HG03457 (cell line): ENCODE measurements around the gene SIPA1L2.
"Not testable (repeated sequence)": the region's sequence is repeated elsewhere in the genome, so short reads cannot be mapped to it uniquely, and the experiment has no call there.

Experiments
- ATAC-seq: cut with Tn5 transposase; IDR thresholded peaks from one replicate; pipeline ENCODE4 v1.9.1; 2021; ENCODE audit warnings: moderate number of reproducible peaks; ENCODE audit not compliant: unreplicated experiment

The SIPA1L2 gene

DNA sequence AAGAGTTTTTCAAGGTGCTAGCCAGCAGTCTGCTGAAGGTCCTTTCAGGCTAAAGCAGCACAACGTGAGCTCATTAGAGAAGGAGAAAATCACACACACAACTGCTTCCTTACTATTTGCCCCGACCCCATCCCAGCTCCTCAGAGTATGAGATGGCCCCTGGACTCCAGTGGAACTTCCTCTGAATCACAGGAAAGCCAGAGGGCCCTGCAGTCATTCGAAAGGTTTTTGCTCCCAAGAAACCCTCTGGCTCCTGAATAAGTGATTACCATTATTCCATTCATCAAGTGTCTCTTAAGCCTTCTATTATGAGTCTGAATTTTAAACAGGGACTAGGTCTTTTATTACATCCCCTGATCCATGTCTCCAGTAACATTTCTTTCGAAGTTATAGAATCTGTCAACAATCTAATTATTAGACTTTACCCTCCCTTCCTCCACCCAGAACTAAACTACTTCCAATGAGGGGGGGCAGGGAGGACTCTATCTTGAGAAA is 14.6 kb downstream of the SIPA1L2 start:
- ATAC-seq = no peak

DNA sequence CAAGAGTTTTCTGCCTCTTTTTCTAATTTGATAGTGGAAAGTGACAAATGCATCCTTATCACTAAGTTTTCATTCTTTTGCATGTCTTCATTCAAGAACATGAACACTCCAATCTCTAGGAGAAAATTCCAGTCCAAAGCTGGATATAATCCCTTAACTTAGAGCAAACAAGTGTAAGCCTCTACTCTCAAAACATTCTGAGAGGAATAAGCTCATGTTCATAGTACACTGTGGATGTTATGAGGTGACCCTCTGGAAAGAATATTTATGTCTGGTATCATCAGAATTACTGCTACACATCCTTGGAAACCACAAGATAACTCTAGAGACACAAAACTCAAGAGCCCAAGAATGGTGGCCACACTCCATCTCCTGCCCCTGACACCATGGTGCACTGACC is 15.1 kb downstream of the SIPA1L2 start:
- ATAC-seq = no peak

DNA sequence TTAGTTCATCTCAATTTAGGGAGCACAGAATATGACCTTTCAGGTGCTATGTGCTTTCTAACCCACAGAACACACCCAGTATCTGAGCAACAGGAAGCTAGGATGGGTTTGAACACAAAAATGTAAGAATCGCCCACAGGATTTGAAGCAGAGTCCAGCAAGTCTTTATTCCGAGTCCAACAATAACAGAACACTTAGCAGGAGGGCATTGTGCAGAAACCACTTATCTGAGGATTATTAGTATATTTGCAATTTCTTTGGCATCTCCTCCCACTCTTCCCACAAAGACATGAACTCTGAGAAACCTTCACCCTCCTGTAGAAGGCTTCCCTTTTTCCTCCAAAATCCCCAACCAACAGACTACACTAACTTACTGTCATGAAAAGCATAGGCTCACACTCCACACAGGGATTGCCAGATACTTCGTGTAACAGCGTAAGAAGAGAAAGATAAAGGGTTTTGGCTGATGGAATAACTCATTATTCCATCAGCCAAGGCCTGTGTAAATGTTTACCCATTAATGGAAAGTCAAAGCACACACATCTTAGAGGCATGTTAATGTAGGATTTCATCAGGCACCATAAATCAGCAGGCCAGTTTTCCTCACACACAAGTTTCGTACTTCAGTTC is 16.1 kb downstream of the SIPA1L2 start:
- ATAC-seq = no peak

DNA sequence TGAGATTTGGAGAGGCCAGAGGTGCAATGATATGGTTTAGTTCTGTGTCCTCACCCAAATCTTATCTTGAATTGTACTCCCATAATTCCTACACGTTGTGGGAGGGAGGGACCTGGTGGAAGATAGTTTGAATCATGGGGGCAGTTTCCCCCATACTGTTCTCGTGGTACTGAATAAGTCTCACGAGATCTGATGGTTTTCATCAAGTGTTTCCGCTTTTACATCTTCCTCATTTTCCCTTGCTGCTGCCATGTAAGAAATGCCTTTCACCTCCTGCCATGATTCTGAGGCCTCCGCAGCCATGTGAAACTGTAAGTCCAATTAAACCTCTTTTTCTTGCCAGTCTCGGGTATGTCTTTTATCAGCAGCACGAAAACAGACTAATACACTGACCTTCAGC is 17.1 kb downstream of the SIPA1L2 start:
- ATAC-seq = not testable (repeated sequence)

DNA sequence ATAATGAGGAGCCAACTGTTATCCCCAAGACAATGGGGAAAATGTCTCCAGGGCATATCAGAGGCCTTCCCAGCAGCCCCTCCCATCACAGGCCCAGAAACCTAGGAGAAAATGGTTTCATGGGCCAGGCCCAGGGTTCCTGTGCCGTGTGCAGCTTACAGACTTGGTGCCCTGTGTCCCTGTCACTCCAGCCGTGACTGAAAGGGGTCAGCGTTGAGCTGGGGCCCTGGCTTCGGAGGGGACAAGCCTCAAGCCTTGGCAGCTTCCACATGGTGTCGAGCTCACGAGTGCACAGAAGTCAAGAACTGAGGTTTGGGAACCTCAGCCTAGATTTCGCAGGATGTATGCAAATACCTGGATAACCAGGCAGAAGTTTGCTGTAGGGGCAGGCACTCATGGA is 18.1 kb downstream of the SIPA1L2 start:
- no peak for ATAC-seq

DNA sequence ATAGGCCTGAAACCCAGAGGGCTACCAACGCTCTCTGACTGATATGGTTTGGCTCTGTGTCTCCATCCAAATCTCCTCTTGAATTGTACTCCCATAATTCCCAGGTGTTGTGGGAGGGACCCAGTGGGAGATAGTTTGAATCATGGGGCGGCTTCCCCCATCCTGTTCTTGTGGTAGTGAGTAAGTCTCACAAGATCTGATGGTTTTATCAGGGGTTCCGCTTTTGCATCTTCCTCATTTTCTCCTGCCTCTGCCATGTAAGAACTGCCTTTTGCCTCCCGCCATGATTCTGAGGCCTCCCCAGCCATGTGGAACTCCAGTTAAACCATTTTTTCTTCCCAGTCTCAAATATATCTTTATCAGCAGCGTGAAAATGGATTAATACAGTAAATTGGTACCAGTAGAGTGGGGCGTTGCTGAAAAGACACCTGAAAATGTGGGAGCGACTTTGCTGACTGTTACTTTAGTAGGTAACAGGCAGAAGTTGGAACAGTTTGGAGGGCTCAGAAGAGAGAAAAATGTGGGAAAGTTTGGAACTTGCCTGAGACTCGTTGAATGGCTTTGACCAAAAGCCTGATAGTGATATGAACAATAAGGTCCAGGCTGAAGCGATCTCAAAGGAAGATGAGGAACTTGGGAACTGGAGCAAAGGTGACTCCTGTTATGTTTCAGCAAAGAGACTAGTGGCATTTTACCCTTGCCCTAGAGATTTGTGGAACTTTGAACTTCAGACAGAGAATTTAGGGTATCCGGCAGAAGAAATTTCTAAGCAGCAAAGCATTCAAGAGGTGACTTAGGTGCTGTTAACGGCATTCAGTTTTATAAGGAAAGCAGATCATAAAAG is 18.8 kb downstream of the SIPA1L2 start:
- not testable (repeated sequence) for ATAC-seq

DNA sequence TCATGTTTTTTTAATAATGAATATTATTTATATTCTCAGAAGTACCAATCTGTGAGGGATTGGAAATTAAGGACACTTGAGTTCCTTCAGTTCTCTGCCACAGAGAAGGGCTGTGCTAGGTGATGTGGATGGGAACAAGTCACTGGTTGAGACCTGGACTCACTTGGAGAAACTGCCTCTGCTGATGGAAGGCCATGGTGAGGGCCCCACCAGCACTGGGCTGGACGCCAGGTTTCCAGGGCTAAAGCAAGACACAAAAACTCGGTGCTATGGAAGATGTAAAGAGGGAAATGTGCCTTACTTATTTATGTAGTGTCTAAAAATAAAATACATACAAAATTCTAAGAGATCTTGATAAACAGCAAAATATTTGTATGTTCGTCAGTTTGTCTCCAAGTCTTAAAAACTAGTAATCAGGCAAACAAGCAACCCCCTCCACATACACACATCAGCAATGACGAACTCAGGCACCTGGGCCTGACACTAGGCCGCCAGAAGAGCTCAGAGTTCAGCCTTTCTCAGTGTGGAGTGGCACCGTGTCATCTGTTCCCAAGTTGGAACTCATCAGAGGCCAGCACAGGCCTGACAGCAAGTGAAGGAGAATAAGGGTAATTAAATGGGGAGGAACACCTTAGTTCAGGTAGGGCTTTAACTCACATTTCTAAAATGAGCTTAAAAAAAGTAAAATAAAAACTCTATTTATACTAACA is 19.6 kb downstream of the SIPA1L2 start:
- no peak for ATAC-seq

DNA sequence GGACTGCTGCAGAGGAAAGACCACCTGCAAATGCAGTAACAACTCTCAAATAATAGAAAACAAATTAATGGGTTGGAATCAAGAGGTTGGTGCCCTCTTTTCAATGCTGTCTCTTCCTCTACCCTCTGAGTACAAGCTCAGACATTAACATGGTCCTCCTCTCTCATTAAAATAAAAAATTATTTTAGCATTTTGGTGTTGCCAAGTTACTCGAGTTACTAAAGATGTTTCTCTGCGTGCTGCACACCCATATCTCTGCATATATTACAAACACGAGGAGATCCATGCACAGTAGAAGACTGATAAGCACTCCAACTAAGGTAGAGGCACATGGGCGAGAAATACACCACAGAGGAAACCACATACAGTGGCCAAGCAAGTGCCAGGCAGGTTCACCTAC is 21.5 kb downstream of the SIPA1L2 start:
- ATAC-seq = no peak

DNA sequence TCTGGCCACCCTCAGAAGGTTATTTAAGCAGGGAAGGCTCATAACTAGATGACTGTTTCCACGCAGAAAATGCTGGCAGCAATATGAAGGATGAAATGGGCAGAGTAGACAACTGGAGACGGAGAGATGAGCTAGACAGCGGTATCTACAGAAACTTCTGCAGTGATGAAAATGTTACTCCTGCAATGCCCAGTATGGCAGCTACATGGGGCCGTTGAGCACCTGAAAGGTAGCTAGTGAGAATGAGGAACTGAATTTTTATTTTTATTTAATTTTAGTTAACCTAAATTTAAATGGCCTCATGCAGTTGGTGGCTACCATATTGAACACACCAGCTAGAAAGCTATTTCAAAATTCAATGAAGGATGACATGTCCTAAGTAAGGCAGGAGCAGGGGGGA is 27.3 kb downstream of the SIPA1L2 start:
- no peak for ATAC-seq

DNA sequence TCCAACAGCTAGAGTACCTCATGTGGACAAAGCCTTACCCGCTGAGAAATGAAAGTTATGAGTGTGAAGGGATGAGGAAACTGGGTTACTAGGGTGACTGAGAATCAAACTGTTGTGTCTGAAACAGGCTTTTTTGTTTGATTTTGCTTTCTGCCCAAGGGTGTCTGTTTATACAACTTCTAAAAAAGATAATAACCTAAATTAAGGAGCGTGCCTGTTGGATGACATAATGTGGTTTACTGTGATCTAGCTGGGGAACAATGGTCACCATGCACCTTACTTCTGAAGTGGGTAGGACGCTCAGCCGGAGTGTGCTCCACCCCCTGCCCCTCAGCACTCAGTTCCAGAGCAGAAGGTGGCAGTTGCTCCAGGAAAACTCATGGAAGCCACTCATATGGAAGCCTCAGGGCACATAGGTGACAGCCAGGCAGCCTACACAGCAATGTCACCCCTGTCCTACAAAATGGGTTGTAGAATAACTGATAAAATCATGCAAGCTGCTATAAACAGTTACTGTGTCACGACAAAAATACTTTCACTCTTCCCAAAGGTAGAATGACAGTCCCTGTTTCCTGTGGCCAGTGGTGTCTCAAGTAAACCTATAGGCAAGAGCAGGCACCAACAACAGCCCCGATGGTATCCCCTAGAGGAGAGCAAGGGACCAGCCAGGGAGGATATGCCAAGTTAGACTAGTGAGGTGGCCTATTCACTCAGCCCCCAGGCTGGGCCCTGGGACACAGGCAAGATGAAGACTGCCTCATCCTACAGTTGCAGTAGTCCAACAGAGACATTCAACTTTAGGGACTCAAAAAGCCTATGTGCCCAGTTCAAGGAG is 29.3 kb downstream of the SIPA1L2 start:
- no peak for ATAC-seq

DNA sequence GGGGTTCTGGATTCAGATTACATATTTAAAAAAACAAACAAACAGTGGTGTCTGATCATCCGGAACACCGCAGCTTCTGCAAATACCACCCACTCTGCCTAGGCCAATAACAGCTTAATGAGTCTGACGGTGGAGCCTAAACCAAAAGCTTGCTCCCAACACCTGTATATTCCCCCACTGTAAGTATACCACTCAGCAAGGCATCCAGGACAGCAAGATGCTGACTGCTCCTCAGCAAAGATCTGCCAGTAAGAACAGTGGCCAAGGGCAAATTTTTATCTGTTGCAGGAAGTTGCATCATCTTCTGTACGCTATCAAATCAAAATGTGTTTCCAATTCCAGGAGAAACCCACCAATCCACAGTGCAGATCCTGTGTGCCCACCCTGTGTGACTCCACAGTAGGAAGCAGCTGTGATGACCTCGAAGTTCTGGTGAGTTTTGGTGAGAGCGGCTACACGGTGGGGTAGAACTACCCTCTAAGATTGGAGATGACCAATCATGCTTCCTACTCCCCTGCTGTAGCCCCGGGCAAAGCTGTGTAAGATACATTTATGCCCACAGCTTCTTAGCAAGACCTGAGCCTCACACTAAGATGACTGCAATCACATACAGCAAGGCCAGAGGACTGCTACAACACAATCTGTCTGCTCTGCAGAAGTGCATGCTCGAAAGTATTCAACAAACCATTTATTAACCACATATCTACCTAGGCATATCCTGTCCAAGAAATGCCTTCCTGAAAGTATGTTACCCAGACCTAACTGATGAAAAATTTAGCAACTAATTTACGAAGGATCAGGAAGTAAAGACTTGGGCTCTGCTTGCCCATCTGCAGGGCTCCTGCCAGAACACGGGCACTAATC is 30.5 kb downstream of the SIPA1L2 start:
- ATAC-seq = peak; percentile 43

DNA sequence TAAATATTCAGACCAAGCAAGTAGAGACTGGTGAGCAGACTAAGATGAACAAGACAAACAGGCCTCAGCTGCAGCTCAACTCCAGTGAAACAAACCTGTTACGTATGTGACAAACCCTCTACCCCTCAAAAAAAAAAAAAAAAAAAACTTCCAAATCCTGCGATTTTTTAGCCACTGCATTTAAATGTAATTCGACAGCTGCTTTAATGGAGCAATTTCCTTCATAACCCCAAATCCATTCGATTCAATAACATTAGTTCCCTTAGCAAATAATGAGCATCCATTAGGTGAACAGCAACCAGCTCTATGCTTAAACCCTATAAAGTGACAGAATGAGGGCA is 31.1 kb downstream of the SIPA1L2 start:
- ATAC-seq = no peak

DNA sequence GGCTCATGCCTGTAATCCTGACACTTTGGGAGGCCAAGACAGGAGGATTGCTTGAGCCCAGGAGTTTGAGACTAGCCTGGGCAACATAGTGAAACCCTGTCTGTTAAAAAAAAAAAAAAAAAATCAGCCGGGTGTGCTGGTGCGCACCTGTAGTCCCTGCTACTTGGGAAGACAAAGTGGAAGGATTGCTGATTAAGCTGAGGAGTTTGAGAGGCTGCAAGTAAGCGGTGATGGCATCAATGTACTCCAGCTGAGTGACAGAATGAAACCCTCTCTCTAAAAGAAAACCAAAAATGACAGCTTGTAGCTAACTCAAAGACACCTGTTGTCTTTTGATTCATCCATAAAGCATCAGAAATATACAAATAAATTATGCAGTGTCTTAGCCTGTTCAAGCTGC is 31.8 kb downstream of the SIPA1L2 start:
- ATAC-seq = no peak

DNA sequence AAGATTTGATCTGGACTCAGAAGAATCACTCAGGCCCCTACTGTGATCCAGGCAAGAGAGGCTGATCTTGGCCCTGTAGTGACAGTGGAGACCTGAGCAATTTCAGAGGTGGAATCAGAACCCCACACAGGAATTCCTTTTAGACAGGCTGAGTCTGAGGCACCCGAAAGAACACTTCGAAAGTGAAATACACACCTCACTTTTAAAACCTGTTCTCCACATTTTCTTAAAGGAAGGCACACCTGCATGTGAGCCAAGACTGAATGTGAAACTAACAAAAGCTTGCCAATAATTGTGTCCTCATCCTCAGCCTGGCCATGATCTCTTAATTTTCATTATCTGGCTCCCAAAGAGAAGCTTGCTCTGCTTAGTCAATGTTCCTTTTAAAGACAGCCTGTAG is 32.2 kb downstream of the SIPA1L2 start:
- ATAC-seq = peak; percentile 43

DNA sequence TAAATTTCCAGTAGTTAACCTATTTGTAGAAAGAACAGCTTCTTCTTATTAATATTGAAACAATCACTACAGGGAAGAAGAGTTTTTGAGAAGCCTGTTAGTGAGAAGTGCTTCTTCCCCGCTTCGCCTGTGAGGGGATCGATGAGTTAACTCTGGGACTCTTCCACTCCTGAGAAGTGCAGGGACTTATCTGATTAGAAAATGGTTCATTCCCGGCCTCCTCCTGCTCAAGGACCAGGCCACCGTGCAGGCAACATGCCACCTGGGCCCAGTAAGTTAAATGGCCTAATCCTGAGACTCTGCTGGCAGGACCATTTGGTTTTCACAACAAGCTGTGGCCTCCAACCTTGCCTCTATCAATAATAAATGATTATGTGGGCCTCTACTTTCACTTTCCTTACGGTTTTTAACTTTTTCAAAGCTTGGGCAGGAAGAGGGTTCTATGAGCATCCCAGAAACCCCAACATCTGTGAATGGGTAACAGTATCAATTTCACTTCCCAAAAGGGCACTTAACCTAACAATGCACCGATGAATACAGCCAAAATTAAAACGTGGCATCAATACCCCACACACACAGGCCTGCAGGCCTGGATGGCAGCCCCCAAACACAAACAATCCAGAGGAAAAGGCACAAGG is 33.1 kb downstream of the SIPA1L2 start:
- peak; percentile 42 for ATAC-seq

DNA sequence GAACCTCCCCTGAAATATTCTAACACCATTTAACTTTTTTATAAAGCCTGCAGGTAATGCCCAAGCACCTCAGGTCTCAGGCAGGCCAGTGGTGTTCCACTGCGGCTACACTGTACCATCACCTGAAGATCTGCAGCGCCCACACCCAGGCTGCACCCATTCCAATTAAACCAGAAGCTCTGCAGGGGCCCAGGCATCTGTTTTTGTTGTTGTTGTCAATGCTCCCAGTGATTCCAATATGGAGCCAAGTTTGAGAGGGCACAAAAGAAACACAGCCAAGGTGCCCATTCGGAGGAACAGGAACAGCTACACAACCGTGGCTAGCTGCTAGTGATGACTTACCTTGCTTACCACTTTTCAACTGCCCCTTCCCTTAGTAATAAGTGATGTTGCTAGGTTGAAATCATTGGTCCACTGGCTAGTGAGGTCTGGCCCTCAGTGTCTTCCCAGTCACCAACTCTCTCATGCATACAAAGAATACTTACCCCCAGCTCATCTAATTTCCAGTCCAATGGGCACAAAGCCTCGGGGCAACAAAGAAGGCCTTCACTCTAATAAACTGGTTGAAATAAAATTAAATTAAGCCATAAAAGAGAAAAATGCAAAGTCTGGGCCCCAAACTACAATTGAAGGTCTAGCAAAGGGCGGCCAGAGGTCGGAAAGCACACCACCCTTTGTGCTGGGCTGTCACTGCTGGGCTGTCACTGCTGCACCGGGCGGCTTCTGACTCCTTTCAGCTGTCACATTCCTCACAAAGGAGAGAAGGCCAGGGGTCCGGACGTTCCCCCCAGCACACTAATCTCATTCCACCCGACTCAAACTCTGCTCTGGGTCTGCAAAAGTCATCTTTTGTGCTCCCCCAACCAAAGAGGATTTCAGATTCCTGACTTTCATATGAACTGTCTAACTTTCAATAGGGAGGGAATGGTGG is 34.9 kb downstream of the SIPA1L2 start:
- ATAC-seq = no peak

DNA sequence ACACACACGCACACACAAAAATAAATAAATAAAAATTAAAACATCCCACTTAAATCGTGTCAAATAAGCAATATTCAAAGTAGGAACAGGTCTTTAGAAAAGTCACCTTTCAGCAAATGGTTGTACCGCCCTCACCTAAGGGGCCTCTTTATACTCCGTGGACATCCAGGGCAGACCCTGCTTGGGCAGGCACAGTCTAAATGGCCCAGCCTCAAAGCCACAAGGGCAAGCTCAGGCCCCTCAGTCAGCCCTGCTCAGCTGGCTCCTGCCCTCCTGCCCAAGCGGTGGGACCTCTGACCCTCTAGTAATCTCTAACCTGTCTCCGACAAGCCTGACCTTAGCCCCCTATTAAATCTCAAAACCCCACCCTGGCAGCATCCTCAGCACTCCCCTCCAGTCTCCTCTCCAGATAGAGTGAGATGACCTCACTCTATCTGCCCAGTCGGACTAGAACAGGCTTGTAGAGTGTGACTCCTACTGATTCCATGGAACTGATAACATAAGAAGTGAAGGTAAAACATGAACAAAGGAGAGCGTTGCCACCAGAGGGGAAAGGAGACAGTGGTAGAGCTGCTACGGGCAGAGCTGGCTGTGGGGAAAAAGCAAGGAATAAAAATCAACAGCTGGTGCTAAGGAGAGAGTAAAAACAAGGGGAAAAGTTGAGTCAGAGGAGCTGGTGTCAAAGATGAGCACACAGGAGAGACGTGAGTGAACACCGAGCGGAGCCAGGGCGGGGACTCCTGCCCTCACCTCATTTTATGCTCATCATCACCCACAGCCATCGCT is 36.0 kb downstream of the SIPA1L2 start:
- ATAC-seq = no peak

DNA sequence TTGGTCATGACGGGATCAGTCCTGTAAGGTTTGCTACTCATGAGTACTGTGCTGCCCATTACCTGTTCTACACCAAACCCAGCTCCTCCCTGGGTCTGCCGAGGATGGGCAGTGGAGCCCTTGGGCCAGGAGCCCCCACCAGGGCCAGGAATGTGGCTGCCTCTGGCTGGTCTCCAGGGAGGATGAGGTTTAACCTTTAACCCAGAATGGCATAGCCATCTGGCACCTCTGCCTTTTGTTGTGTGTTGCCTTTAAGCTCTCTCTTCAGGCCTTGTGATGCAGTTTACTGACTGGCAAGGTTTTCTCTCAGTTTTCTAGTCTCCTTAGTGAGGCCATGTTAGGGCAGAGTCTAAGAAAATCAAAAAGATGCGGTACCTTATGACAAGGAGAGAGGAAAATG is 38.6 kb downstream of the SIPA1L2 start:
- ATAC-seq = no peak
